OCI-LY1 (cell line): Measurements from ENCODE around the gene PRSS21.

Source experiments
- H2AFZ ChIP-seq: fragments of 200-600 bp; sonication (generic), shearing (Covaris generic); 2 replicates; pipeline ENCODE4 v1.6.0; 2014; ENCODE audit warnings: antibody characterized with exemption, mild to moderate bottlenecking, low read length
- H3F3A ChIP-seq: fragments of 200-600 bp; sonication (generic), shearing (Covaris generic); 2 replicates; pipeline ENCODE4 v1.6.0; 2014; ENCODE audit warnings: mild to moderate bottlenecking, antibody characterized with exemption, low read length, moderate library complexity; ENCODE audit not compliant: insufficient read depth
- H3K27ac ChIP-seq: fragments of 200-600 bp; sonication (generic); 2 replicates; pipeline ENCODE4 v1.5.1; 2014; ENCODE audit warnings: low read length, mixed run types, mild to moderate bottlenecking, low read depth; ENCODE audit not compliant: poor library complexity, severe bottlenecking
- H3K27me3 ChIP-seq: fragments of 200-600 bp; sonication (generic); 2 replicates; pipeline ENCODE4 v1.6.0; 2014; ENCODE audit warnings: antibody characterized with exemption, mild to moderate bottlenecking, low read length, moderate library complexity; ENCODE audit not compliant: insufficient read depth
- H3K36me3 ChIP-seq: fragments of 200-600 bp; sonication (generic); 2 replicates; pipeline ENCODE4 v1.6.1; 2014; ENCODE audit warnings: mild to moderate bottlenecking, antibody characterized with exemption, low read length, moderate library complexity, mixed read lengths; ENCODE audit not compliant: insufficient read depth
- H3K4me1 ChIP-seq: fragments of 200-600 bp; sonication (generic); 2 replicates; pipeline ENCODE4 v1.5.1; 2014; ENCODE audit warnings: mild to moderate bottlenecking, low read length, moderate library complexity; ENCODE audit not compliant: insufficient read depth, severe bottlenecking
- H3K4me2 ChIP-seq: fragments of 200-600 bp; sonication (generic), shearing (Covaris generic); 2 replicates; pipeline ENCODE4 v1.6.1; 2014; ENCODE audit warnings: low read length
- H3K4me3 ChIP-seq: fragments of 200-600 bp; sonication (generic); 2 replicates; pipeline ENCODE4 v1.5.1; 2014; ENCODE audit warnings: low read length, low read depth, mild to moderate bottlenecking, mixed read lengths; ENCODE audit not compliant: poor library complexity, severe bottlenecking
- H3K79me2 ChIP-seq: fragments of 200-600 bp; shearing (Covaris generic); 2 replicates; pipeline ENCODE4 v1.6.1; 2016; ENCODE audit warnings: mixed run types, low read length, mixed read lengths; ENCODE audit not compliant: insufficient read depth
- H3K9ac ChIP-seq: fragments of 200-600 bp; sonication (generic), shearing (Covaris generic); 2 replicates; pipeline ENCODE4 v1.6.1; 2014; ENCODE audit warnings: mild to moderate bottlenecking, low read length, mixed read lengths
- H3K9me2 ChIP-seq: fragments of 200-600 bp; sonication (generic), shearing (Covaris generic); 2 replicates; pipeline ENCODE4 v1.6.1; 2014; ENCODE audit warnings: low read depth, mild to moderate bottlenecking, low read length, mixed read lengths
- H3K9me3 ChIP-seq: fragments of 200-600 bp; shearing (Covaris generic); 2 replicates; pipeline ENCODE4 v1.6.1; 2014; ENCODE audit warnings: low read length, mixed read lengths
- H4K20me1 ChIP-seq: fragments of 200-600 bp; sonication (generic), shearing (Covaris generic); 2 replicates; pipeline ENCODE4 v1.6.0; 2016; ENCODE audit warnings: mild to moderate bottlenecking, low read length; ENCODE audit not compliant: insufficient read depth
- CTCF ChIP-seq: fragments of 200-600 bp; sonication (generic), shearing (Covaris generic); IDR thresholded peaks from 2 replicates; pipeline ENCODE4 v1.5.1; 2017; ENCODE audit warnings: mild to moderate bottlenecking, antibody characterized with exemption, low read length, moderate library complexity, mixed read lengths
- EZH2 ChIP-seq: fragments of 200-600 bp; sonication (generic), shearing (Covaris generic); IDR thresholded peaks from 2 replicates; pipeline ENCODE4 v1.8.0; 2017; ENCODE audit warnings: borderline replicate concordance, mixed run types, mild to moderate bottlenecking, antibody characterized with exemption, low read length, moderate library complexity, mixed read lengths

PRSS21 gene

GRCh38 chr16:2779151-2779920 is 37.7 kb upstream of the PRSS21 start:
- H3K9me3 ChIP-seq: no peaks in the 10 kb centered on the region
- peaks cover 10% of the 10 kb centered on the region for H3K36me3 ChIP-seq
- TF ChIP-seq CTCF: no peak
- TF ChIP-seq EZH2: no peak
- no peak overlapping the region for H2AFZ ChIP-seq
- H3K27me3 ChIP-seq: no peaks in the 10 kb centered on the region
- H3K79me2 ChIP-seq: peaks cover 14% of the 10 kb centered on the region
- H3F3A ChIP-seq: no peaks in the 10 kb centered on the region
- H3K9ac ChIP-seq: no peak overlapping the region
- H3K9me2 ChIP-seq: no peaks in the 10 kb centered on the region
- H3K4me2 ChIP-seq: no peak overlapping the region
- peaks cover 24% of the 10 kb centered on the region for H3K4me1 ChIP-seq
- H3K27ac ChIP-seq: no peak overlapping the region
- no peaks in the 10 kb centered on the region for H4K20me1 ChIP-seq
- H3K4me3 ChIP-seq: no peak overlapping the region

- Histone ChIP-seq H4K20me1 (no peaks in the 10 kb centered on the region), H3K4me2 (no peak overlapping the region), H3K79me2 (peaks cover 14% of the 10 kb centered on the region), H2AFZ (no peak overlapping the region), H3K9me3 (no peaks in the 10 kb centered on the region), H3K4me3 (no peak overlapping the region), H3K9me2 (no peaks in the 10 kb centered on the region), H3K4me1 (peaks cover 21% of the 10 kb centered on the region), H3K36me3 (peaks cover 3% of the 10 kb centered on the region), H3K27me3 (no peaks in the 10 kb centered on the region), H3F3A (no peaks in the 10 kb centered on the region), H3K9ac (no peak overlapping the region), H3K27ac (no peak overlapping the region)
- TF ChIP-seq CTCF: no peak
- no peak for TF ChIP-seq EZH2
Measured at GRCh38 chr16:2779978-2780898, 36.8 kb upstream of the PRSS21 start.

GRCh38 chr16:2782583-2783351 is 34.3 kb upstream of the PRSS21 start:
- Histone ChIP-seq H2AFZ (no peak overlapping the region), H3K4me2 (no peak overlapping the region), H3K27ac (no peak overlapping the region), H3K4me3 (no peak overlapping the region), H3K79me2 (no peaks in the 10 kb centered on the region), H4K20me1 (no peaks in the 10 kb centered on the region), H3K4me1 (peaks cover 9% of the 10 kb centered on the region), H3K9me2 (no peaks in the 10 kb centered on the region), H3K9ac (no peak overlapping the region), H3K36me3 (no peaks in the 10 kb centered on the region; the same call in 1 of the 2 replicates), H3K9me3 (no peaks in the 10 kb centered on the region), H3K27me3 (no peaks in the 10 kb centered on the region; the same call in 1 of the 2 replicates), H3F3A (no peaks in the 10 kb centered on the region)
- TF ChIP-seq EZH2 (no peak), CTCF (no peak)
